ENCODE data around the gene FSHR.

- TF ChIP-seq CHD2 (IDR thresholded peaks at IDR 0.05; ENCODE audit: low read length) (no peak), CHD1 (IDR thresholded peaks at IDR 0.05; ENCODE audit: low read depth, low read length) (no peak), POLR2A (IDR thresholded peaks at IDR 0.05; ENCODE audit: control extremely low read depth in 1 of 2, low read depth in 2 of 2, low read length in 2 of 2) (no peak), GABPA (IDR thresholded peaks at IDR 0.05; ENCODE audit: borderline replicate concordance, insufficient read depth, low read length) (no peak), EGR1 (IDR thresholded peaks at IDR 0.05; ENCODE audit: borderline replicate concordance, low read depth, low read length) (no peak), CREB1 (IDR thresholded peaks at IDR 0.05) (no peak), ATF3 (IDR thresholded peaks at IDR 0.05; ENCODE audit: insufficient read depth, low read depth, low read length) (no peak), CBX8 (IDR thresholded peaks at IDR 0.05; ENCODE audit: borderline replicate concordance, low read depth, low read length) (no peak)
These were observed 45.5 kb downstream of the FSHR start for GRCh38 chr2:49108851-49109250.
